Measurements from ENCODE around the gene HPS5. TPM values are rescaled to one million over a fixed set of nuclear protein-coding genes. Genes with fewer than 3 reads are reported as not detected.

HPS5 gene
- 34.7 and 37.9 TPM in 2 replicates for total RNA-seq

GRCh38 chr11:18321969-18322711 lies at the start of gene HPS5, which contains the start of gene GTF2H1:
Gene HPS5 (minus strand): TSS chr11:18322140. CDS start chr11:18317858, 4,282 bp downstream.
Gene GTF2H1 (plus strand): TSS chr11:18322567. CDS start chr11:18333075, 10,508 bp downstream.

GRCh38 chr11:18265949-18266348 lies 56.0 kb downstream of the HPS5 start, which contains the start of gene SAA1:
Gene SAA1 (plus strand): TSS chr11:18266264. CDS start chr11:18266888, 624 bp downstream.

GRCh38 chr11:18248561-18248960 lies 73.4 kb downstream of the HPS5 start, which contains the start of gene SAA2:
Gene SAA2 (minus strand): TSS chr11:18248668. CDS start chr11:18248011, 657 bp downstream.

GRCh38 chr11:18236664-18237356 lies 85.1 kb downstream of the HPS5 start, which contains the start of gene SAA4:
Gene SAA4 (minus strand): TSS chr11:18236802. CDS start chr11:18235926, 876 bp downstream.

Other genes with a start within 250 kb of the HPS5 start
- gene SAAL1, start 216.1 kb downstream of the HPS5 start, total RNA-seq: 14.3 and 19.4 TPM in 2 replicates
- gene MRGPRX3, start 189.6 kb downstream of the HPS5 start, total RNA-seq: not detected in 2 replicates
- gene MRGPRX4, start 149.3 kb downstream of the HPS5 start, total RNA-seq: not detected in 2 replicates
- gene SAA4, start 85.3 kb downstream of the HPS5 start, total RNA-seq: not detected in 2 replicates
- gene SAA2, start 73.5 kb downstream of the HPS5 start, total RNA-seq: 6.8 TPM in 1 of 2 replicates, not detected in the other
- 31.8 TPM in 1 of 2 replicates, not detected in the other for gene SAA1, start 55.9 kb downstream of the HPS5 start, total RNA-seq
- gene GTF2H1, start 427 bp upstream of the HPS5 start, total RNA-seq: 51.3 and 66.4 TPM in 2 replicates
- 1,968 and 2,018 TPM in 2 replicates for gene LDHA, start 72.4 kb upstream of the HPS5 start, total RNA-seq
- gene LDHC, start 90.2 kb upstream of the HPS5 start, total RNA-seq: not detected in 2 replicates
- not detected in 2 replicates for gene LDHAL6A, start 133.7 kb upstream of the HPS5 start, total RNA-seq
- 90.9 and 120 TPM in 2 replicates for gene TSG101, start 204.8 kb upstream of the HPS5 start, total RNA-seq